ENCODE measurements around the gene APCDD1. TPM values are rescaled to one million over a fixed set of nuclear protein-coding genes. Genes with fewer than 3 reads are reported as not detected.

Gene APCDD1
- total and polyA plus RNA-seq, 2 of the 8 experiments (the other 6 are each of a cell fraction or from before 2014, with no cell fraction given) = 2.6 to 3.6 TPM

GRCh38 chr18:10511236-10511635 is 56.8 kb downstream of the APCDD1 start (continued):
- TF ChIP-seq EP300 (IDR thresholded peaks at IDR 0.05; ENCODE audit: borderline replicate concordance in 1 of 2, low read depth in 2 of 2, low read length in 2 of 2) (no peak), TAF1 (IDR thresholded peaks at IDR 0.05; ENCODE audit: low read depth, low read length) (no peak), PHF8 (conservative IDR thresholded peaks at IDR 0.05; ENCODE audit: low read depth, low read length) (no peak), SUZ12 (IDR thresholded peaks at IDR 0.05; ENCODE audit: low read length) (no peak), GABPA (IDR thresholded peaks at IDR 0.05; ENCODE audit: borderline replicate concordance, insufficient read depth, low read length) (no peak), SP2 (IDR thresholded peaks at IDR 0.05; ENCODE audit: low read length) (no peak)

Data from H1 (cell line).